Choroid plexus epithelial cell (primary cell): ENCODE results near the gene ARHGAP11A.
A peak's percentile ranks its signal among the peaks of the same experiment; 100 is the strongest.

Source experiments
- DNase-seq: peaks from one replicate; pipeline ENCODE4 v3.0.0-alpha.2; 2010; ENCODE audit warnings: low read depth
- H3K4me3 ChIP-seq: 2 replicates; pipeline ENCODE4 v1.5.1; 2011; ENCODE audit warnings: low read depth, mild to moderate bottlenecking, control low read depth, low read length, moderate library complexity
- TF ChIP-seq, protein P1 (sequence below): conservative IDR thresholded peaks from 2 replicates; pipeline ENCODE4 v1.5.1; 2011; ENCODE audit warnings: low read depth, mild to moderate bottlenecking, control low read depth, inconsistent platforms, low read length, moderate library complexity

Gene ARHGAP11A

DNA sequence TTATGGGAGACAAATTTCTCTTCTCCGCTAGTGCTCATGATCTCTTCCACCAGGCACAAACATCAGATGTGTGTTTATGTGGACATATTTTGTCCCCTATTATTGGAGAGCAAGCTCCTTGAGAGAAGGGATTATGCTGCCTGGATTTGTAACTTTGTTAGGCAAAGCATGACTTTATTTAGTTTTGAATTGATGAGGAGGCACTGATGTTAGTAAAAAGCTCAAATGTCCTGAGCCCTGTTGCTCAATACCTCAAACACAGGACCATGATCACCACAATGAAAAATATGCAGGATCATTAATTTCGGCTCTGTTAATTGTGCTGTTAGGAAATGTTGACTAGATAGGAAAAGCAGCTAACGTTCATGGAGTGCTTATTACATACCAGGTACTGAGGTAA, 55.3 kb downstream of the ARHGAP11A start:
- no peak overlapping the region for H3K4me3 ChIP-seq
- TF ChIP-seq, protein P1, sequence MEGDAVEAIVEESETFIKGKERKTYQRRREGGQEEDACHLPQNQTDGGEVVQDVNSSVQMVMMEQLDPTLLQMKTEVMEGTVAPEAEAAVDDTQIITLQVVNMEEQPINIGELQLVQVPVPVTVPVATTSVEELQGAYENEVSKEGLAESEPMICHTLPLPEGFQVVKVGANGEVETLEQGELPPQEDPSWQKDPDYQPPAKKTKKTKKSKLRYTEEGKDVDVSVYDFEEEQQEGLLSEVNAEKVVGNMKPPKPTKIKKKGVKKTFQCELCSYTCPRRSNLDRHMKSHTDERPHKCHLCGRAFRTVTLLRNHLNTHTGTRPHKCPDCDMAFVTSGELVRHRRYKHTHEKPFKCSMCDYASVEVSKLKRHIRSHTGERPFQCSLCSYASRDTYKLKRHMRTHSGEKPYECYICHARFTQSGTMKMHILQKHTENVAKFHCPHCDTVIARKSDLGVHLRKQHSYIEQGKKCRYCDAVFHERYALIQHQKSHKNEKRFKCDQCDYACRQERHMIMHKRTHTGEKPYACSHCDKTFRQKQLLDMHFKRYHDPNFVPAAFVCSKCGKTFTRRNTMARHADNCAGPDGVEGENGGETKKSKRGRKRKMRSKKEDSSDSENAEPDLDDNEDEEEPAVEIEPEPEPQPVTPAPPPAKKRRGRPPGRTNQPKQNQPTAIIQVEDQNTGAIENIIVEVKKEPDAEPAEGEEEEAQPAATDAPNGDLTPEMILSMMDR, result no peak
- no peak for DNase-seq

DNA sequence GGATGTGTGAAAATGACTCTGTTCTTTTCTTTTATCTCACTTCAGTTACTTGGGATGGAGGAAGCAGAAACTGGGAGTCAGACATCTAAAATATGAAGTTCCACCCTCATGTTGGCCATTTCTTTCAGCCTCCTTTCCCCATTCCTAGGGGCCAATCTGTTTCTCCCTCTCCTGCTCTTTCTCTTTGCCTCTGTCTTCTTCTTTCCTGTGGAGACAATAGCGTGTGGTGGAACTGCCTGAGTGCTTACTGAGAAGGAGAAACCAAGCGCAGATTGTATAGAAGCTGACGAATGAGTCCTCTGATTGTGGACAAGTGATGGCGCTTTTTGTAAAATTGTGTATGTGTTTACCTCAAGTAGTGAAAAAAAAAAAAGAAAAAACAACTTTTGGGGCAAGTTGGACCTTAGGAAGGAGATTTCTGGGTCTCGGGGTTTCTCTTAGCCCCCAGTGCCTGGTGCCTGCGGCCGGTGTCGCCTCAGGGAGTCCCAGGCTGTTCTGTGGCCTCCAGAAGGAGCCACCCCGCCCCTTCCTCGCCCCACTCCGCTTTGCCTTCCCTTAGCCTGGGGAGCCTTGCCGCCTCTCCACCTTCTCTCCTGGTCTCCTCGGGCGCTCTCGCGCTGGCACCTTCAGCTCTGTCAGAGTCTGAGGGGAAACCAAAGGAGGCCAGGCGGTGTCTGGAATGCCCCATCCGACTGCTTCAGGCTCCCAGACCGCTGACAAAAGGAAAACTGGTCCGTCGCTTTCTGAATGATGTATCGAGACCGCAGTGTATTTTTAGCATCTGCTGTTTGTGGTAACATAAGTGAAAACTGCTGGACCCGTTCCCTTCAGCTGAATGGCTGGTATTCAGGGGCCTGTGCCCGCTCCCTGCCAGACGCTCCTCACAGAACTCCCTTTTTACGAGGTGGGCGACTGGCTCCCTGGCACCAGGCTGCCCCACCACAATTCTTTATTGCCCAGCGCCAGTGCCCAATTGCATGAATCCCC, 56.3 kb downstream of the ARHGAP11A start:
- no peak for DNase-seq
- no peak overlapping the region for H3K4me3 ChIP-seq
- TF ChIP-seq, protein P1, result no peak

DNA sequence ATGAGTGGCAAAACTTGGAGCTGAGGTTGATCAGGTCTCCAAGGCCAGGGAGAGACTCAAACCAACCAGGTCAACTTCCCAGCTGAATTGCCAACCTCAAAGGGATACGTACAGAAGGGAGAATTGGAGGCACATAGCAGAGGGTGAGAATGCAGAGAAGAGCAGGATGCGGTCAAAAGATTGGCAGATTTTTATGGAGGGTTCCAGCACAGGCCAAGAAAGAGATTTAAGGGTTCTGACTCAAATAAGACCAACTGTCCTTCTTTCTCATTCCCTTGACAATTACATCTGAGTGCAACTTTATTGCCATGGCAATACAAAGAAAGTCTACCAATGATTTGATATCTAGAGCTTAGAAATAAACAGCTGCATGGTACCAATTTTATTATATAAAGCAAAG, 59.4 kb downstream of the ARHGAP11A start:
- no peak overlapping the region for H3K4me3 ChIP-seq
- TF ChIP-seq, protein P1, result no peak
- no peak for DNase-seq

DNA sequence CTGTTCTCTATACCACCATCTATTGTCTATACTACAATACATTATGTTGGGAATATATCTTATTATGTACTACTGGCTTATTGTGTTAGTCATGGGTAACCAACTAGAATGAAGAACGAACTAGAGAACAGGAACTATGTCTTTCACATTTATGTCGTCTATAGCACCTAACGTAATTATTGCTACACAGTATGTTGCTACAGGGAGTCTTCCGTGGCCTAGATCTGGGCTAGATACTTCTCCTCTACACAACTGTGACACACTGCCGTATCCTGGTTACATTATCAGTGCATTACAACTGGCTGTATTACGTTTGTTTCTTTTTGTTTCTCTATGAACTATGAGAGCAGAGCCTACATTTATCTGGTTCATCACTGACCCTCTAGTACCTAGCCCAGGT, 60.2 kb downstream of the ARHGAP11A start:
- DNase-seq, result no peak

DNA sequence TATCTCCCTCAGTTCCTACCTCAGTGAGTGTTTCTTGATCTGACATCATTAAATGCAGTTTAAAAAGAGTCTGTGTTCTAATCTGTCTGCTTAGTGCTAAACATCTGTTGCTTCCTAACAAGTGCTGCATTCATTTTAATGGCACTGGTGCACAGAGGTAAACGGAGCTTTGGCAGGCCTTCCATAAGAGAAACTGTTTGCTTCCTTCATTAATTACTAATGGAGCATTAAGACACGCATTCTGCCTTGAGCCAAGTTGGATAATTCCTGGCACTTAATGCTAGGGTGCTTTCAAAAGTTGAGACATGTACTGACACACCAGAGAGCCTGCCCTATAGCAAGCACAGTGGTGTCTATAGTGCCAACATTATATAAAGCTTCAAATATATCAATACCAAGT, 60.9 kb downstream of the ARHGAP11A start:
- TF ChIP-seq, protein P1, result no peak

More for the DNA sequence above, 60.2 kb downstream of the ARHGAP11A start:
- TF ChIP-seq, protein P1, result no peak
- H3K4me3 ChIP-seq, result no peak overlapping the region

DNA sequence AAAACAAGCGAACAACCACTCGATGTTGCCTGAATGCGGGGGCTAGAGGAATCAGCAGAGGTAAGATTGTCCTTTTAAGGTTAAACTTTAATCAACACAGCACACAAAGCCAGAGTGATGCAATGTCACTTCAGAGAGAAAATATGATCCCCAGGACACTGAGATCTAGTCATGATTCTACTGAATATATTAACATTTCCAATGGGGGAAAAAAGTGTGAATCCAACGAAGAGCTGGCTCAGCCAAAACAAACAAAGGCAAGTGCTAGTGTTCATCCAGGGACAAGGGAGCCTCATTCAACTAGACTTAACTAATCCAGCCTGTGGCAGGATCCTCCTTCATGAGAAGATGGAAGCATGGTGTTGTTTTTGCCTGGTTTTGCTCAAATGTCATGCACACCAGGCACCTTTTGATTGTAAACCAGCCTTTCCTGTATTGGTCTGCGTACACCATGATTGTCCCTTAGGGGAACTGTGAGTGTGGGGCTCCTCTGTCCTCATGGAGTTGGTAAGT, 62.0 kb downstream of the ARHGAP11A start:
- DNase-seq, result peak; percentile 35
- TF ChIP-seq, protein P1, result no peak
- H3K4me3 ChIP-seq, result no peak overlapping the region

More for the DNA sequence above, 60.9 kb downstream of the ARHGAP11A start:
- DNase-seq, result no peak
- H3K4me3 ChIP-seq, result no peak overlapping the region
